ENCODE data around the gene USP15.
A peak's percentile ranks its signal among the peaks of the same experiment; 100 is the strongest.

The USP15 gene

GRCh38 chr12:62256408-62257096, 3.7 kb upstream of the USP15 start:
- no peak for TF ChIP-seq CTCF (conservative IDR thresholded peaks at IDR 0.05; ENCODE audit: low read length)
- no peak for DNase-seq (ENCODE audit: low read depth)
- H3K4me3 ChIP-seq (ENCODE audit: low read length): no peak overlapping the region

GRCh38 chr12:62258231-62258630, 2.0 kb upstream of the USP15 start:
- no peak for DNase-seq (ENCODE audit: low read depth)
- H3K4me3 ChIP-seq (ENCODE audit: low read length): no peak overlapping the region
- TF ChIP-seq CTCF (conservative IDR thresholded peaks at IDR 0.05; ENCODE audit: low read length): no peak

- no peak for DNase-seq (ENCODE audit: low read depth)
- H3K4me3 ChIP-seq (ENCODE audit: low read length): peak overlapping the region; percentile 85
- TF ChIP-seq CTCF (conservative IDR thresholded peaks at IDR 0.05; ENCODE audit: low read length): no peak
These were observed 1.1 kb upstream of the USP15 start for GRCh38 chr12:62258941-62259630.

- no peak for TF ChIP-seq CTCF (conservative IDR thresholded peaks at IDR 0.05; ENCODE audit: low read length)
- no peak for DNase-seq (ENCODE audit: low read depth)
- peak overlapping the region; percentile 85 for H3K4me3 ChIP-seq (ENCODE audit: low read length)
These were observed 592 bp upstream of the USP15 start for GRCh38 chr12:62259631-62259992.

GRCh38 chr12:62260733-62261683, 804 bp downstream of the USP15 start:
- DNase-seq (ENCODE audit: low read depth): peak; percentile 30
- TF ChIP-seq CTCF (conservative IDR thresholded peaks at IDR 0.05; ENCODE audit: low read length): no peak

GRCh38 chr12:62261876-62262517, 1.8 kb downstream of the USP15 start:
- no peak for DNase-seq (ENCODE audit: low read depth)
- no peak for TF ChIP-seq CTCF (conservative IDR thresholded peaks at IDR 0.05; ENCODE audit: low read length)
- H3K4me3 ChIP-seq (ENCODE audit: low read length): no peak overlapping the region

More at GRCh38 chr12:62260733-62261683, 804 bp downstream of the USP15 start:
- peak overlapping the region; percentile 85 for H3K4me3 ChIP-seq (ENCODE audit: low read length)
